ENCODE results near the gene RDH14.

RDH14 gene, protein sequence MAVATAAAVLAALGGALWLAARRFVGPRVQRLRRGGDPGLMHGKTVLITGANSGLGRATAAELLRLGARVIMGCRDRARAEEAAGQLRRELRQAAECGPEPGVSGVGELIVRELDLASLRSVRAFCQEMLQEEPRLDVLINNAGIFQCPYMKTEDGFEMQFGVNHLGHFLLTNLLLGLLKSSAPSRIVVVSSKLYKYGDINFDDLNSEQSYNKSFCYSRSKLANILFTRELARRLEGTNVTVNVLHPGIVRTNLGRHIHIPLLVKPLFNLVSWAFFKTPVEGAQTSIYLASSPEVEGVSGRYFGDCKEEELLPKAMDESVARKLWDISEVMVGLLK

DNA sequence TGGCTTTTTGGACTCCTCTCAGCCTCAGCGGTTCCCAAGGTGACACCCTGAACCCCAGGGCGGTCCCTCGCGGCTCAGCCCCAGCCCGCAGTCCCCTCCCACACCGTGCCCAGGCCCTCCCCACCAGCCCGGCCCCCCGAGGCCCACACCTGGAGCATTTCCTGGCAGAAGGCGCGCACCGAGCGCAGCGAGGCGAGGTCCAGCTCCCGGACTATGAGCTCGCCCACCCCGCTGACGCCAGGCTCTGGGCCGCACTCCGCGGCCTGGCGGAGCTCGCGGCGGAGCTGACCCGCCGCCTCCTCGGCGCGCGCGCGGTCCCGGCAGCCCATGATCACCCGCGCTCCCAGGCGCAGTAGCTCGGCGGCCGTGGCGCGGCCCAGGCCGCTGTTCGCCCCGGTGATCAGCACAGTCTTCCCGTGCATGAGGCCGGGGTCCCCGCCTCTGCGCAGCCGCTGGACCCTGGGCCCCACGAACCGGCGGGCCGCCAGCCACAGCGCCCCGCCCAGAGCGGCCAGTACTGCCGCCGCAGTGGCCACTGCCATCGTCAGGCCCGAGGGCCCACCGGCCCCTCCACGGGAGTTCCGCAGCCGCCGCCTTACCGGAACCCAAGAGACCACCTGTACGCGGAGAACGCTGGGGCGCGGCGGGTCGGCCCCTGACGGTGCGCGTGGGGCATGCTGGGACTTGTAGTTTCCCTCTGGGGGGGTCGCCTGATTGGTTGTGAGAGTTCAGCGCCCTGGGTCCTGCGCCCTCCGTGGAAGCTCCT lies at the start of gene RDH14:
TSS of gene RDH14 (minus strand) at position 623 of the 766 bp plus-strand sequence. CDS start at position 542, 81 bp downstream.
- peak; percentile 94 for DNase-seq

GRCh38 chr2:18610090-18610489 lies 49.6 kb upstream of the RDH14 start:
- no peak for DNase-seq

- no peak for DNase-seq
Measured at GRCh38 chr2:18605115-18605514, 44.7 kb upstream of the RDH14 start.

- no peak for DNase-seq
Measured at GRCh38 chr2:18604531-18604885, 44.1 kb upstream of the RDH14 start.

GRCh38 chr2:18603854-18604530 lies 43.5 kb upstream of the RDH14 start:
- no peak for DNase-seq

DNA sequence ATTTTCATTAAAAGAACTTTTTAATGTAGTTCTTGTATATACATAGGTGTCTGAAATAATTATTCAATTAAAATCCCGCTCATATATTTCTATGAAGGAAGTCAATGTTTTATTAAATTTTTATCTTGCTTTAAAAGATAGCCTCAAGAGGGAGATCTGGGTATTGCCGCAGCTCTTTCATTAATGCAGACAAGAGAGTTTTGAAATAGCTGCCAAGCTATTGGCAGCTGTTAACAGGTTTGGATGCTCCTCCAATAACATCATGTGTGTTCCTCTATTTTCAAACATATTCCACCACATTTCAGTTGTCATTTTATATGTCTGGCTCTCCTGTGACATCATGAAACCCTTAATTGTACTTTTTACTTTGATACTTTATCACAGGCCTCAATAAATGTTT lies 41.8 kb upstream of the RDH14 start:
- DNase-seq = no peak

DNA sequence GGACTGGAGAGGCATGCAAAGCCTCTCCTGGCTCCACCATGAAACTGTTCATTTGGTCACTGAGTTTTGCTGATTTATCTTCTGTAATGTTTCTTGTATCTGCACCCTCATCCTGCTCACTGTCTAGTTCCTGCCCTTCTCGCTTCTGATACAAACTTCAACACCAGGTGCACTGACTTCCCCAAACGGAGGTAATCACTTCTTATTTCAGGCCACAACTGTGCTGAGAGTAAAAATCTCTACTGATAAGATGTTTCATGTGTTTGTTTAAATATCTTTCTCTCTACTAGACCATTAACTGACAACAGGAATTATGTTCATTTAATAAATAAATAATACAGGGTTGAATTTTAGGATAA lies 39.8 kb upstream of the RDH14 start:
- DNase-seq = no peak

DNA sequence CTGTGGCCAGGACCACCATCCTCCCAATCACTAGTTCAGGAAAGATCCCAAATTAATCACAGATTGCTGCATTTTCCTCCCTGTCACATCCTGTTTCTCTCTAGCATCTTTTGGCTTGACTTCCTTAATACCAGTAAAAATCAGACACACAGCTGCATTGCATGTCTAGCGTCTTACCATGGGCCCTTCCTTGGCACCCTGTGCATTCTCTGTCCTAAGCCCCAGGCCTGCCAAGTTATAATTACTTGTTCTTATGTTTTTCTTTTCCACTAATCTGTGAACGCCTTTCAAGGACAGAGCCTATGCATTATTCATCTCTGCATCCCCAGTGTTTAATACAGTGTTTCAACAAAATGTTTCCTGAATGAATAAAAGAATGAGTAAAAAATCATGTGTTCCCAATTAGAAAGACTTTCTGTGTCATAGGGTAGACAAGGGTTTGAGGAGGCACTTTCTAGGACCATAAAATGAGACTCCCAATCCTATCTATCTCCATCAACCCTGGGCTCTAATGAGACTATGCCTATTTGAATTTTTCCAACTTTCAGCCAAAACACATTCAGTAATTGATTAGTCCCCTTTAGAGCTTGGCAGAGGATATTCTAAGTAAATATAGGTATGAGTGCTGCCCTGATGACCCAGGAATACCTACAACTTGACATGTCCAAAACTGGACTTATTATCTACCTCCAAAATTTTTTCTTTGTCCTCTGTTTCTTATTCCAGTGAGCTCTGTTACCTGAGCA lies 39.2 kb upstream of the RDH14 start:
- no peak for DNase-seq

DNA sequence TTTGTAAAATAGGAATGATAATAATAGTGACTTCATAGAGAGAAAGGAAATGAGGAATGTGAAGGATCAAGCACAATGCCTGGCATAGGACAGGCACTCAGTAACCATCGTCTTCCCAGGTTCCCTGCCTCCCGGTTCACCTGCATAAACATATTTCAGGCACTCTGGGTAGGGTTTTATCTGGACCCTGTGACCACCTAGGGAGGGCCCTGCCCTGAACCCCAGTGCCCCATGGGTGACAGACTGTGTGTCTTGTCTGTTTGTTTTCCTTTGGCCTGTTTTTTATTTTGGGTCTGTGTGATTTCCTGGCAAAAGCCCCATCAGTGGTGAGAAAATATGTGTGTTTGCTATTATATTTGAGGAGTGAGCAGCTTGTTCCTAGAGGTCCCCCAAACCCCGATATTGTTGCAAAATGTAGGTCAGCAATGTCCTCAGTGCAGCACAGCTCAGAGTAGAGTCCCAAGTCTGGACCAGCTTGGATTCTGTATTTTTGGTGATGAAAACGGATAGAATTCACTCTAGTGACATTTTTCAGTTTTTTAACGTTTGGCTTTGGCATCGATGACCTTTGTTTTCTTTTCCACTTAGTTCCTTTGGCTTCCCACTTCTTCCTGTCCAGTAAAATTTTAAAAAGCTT lies 38.5 kb upstream of the RDH14 start:
- no peak for DNase-seq

DNA sequence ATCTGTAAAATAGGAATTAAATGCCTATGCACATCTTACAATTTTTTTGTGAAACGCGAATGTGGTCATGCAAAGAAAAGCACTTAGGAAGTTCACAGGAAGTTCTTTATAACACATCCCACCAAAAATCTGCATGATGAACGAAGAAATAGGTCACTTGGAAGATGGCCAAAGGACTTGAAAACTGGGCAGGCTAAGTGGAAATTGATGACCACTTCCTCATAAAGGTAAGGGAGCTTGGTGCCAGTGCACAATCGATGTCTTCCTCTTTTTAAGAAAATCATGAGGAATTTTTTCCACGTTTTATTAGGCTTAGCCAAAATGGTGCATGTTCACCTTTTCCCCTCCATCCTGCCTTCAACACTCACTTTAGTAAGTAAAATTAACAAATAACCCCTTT lies 37.2 kb upstream of the RDH14 start:
- no peak for DNase-seq

DNA sequence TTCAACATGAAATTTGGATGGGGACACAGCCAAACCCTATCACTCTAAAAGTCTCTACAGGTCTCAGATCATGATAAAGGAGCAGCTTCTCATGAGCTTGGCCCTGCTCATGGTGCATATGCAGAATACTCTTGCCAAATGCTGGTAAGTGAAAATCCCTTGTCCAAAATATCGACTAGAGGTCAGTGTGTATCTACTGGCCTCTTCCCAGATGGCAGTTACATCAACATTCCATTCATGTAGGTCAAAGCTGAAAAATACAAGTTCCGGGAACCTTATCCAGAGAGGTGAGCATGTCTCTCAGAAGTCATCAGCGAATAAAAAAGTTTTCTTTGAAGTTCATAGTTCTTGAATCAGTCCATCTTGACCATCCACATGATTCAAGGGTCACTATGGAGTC lies 36.5 kb upstream of the RDH14 start:
- DNase-seq = no peak

DNA sequence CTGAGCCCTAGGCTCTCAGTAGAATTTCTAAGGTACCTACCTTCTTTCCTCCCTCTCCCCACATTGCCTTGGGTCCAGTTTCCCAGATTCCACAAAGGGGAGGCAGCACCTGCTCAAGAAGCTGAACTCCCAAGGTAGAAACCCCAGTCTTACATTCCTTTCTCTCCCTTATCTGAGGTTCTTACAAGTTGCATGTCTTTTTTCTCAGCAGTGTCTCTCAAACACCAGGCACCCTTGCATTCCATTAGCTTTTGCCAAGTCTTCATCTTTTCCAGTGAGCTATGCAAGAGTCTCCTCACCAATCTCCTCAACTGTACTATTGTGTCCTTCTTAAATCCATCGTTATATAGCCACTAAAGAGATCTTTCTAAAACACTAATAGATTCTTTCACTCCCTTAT lies 33.0 kb upstream of the RDH14 start:
- DNase-seq = no peak

- no peak for DNase-seq
Measured at GRCh38 chr2:18592372-18592771, 31.9 kb upstream of the RDH14 start.

DNA sequence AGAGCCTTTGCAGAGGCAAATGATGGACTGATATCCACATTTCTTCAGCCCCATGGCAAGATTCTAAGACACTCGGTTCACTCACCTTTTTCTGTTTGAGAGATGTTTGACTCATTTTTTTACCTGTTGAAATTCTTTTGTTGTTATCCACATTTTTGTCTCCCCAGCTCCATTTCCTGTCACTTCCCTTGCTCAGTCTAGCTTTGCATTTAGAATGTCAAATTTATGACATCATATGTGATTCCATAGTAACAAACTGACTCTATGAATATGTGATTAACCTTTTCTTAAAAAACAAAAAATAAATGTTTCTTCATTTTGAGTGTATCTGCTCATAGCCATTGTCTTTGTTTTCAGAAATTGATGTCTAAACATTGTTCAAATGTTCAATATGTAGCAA lies 28.9 kb upstream of the RDH14 start, which contains the start of gene NT5C1B:
TSS of gene NT5C1B (minus strand) at position 216 of the 400 bp plus-strand sequence. CDS start at position 115, 101 bp downstream.
- no peak for DNase-seq

- DNase-seq = no peak
Measured at GRCh38 chr2:18588802-18589201, 28.3 kb upstream of the RDH14 start.

GRCh38 chr2:18588049-18588448 lies 27.6 kb upstream of the RDH14 start:
- DNase-seq = no peak

GRCh38 chr2:18585526-18585925 lies 25.1 kb upstream of the RDH14 start:
- DNase-seq = no peak

DNA sequence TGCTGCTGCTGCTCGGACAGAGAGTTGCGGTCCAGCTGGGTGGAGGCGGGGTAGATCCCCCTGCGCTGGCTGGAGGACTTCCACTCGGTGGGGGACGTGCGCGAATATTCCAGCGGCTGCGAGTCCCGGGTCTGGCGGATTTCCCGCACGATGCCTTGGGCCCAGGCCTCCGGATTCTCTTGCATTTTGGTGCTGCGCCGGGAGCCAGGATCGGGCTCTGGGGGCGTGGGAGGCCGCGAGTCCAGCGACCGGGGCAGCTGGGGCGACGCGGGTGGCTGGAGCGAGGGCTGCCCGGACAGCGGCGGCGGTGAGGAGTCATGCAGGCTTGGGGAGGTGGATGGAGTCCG lies 24.1 kb upstream of the RDH14 start:
- DNase-seq = no peak

- DNase-seq = no peak
Measured at GRCh38 chr2:18583905-18584607, 23.6 kb upstream of the RDH14 start.

- DNase-seq = no peak
Measured at GRCh38 chr2:18580606-18581005, 20.2 kb upstream of the RDH14 start.

- no peak for DNase-seq
Measured at GRCh38 chr2:18578033-18578432, 17.6 kb upstream of the RDH14 start.

GRCh38 chr2:18566145-18566769 lies 5.8 kb upstream of the RDH14 start:
- DNase-seq = no peak

Data from activated CD4-positive, alpha-beta T cell treated with anti-CD3 and anti-CD28 coated beads, Interleukin-10, Interleukin-2, amounts not matched to agents 100 ng/mL and 50 ng/mL, durations not matched to agents 16 hours and 8 hours (primary cell).